Right lobe of liver (tissue), 6 donors: ENCODE measurements around the gene DNAH1. TPM values are rescaled to one million over a fixed set of nuclear protein-coding genes. Genes with fewer than 3 reads are reported as not detected.

Source experiments
- ATAC-seq, 4 donors: fragments of 200-7000 bp; cut with Tn5 transposase; one replicate each; pipeline ENCODE4 v1.9.1; 2020; ENCODE audit warnings: mild to moderate bottlenecking in 4 of 4, moderate library complexity in 4 of 4
- DNase-seq, 3 donors: peaks; one replicate each; pipeline ENCODE4 v3.0.0-alpha.2; 2020
- H3K27ac ChIP-seq, 3 donors: fragments of 200-600 bp; one replicate each; pipeline ENCODE4 v1.8.0; 2022
- H3K27me3 ChIP-seq, 2 donors: fragments of 200-600 bp; one replicate each; pipeline ENCODE4 v1.8.0; 2022
- H3K36me3 ChIP-seq, 4 donors: fragments of 200-600 bp; sonication (generic) in 1 of 4; one replicate each; pipeline versions ENCODE4 v1.5.1 to v1.8.0; 2017 to 2022; ENCODE audit warnings: control low read depth in 1 of 4
- H3K4me1 ChIP-seq, 4 donors: fragments of 200-600 bp; sonication (generic) in 1 of 4; one replicate each; pipeline versions ENCODE4 v1.5.1 to v1.8.0; 2017 to 2022; ENCODE audit warnings: control low read depth in 1 of 4
- H3K4me3 ChIP-seq, 3 donors: fragments of 200-600 bp; one replicate each; pipeline ENCODE4 v1.8.0; 2022
- H3K9me3 ChIP-seq, 4 donors: fragments of 200-600 bp; sonication (generic) in 1 of 4; one replicate each; pipeline versions ENCODE4 v1.5.1 to v1.8.0; 2017 to 2022; ENCODE audit warnings: control low read depth in 1 of 4
- CTCF ChIP-seq, 4 donors: fragments of 200-600 bp in 3 of 4; fragments of 450-650 bp in 1 of 4; IDR thresholded peaks; one replicate each; pipeline versions ENCODE4 v1.5.1 to v1.8.0; 2016 to 2022; ENCODE audit warnings: antibody characterized with exemption in 4 of 4, mild to moderate bottlenecking in 2 of 4
- POLR2A ChIP-seq: fragments of 450-650 bp; IDR thresholded peaks from one replicate; pipeline ENCODE4 v1.6.1; 2017; ENCODE audit warnings: antibody characterized with exemption, mild to moderate bottlenecking
- WGBS: methylation state at CpG from one replicate; pipeline ENCODE4 v1.1.6; 2018; ENCODE audit warnings: low coverage, low lambda C conversion rate; ENCODE audit not compliant: insufficient coverage; ENCODE audit errors: missing lambda C conversion rate; 5-methylcytosine and 5-hydroxymethylcytosine counted together
- intact Hi-C, 2 donors: fragments of 100-400 bp; cut with DNase I; formaldehyde crosslinking; loops; one replicate each; pipeline versions ENCODE4 v1.11.2 to v1.14.1; 2022
- total RNA-seq, 6 experiments: library from RNA; depleted of rRNA in 2 of 6; stranded (reverse); fragments of >200 nt in 2 of 6; fragmentation: NEBNext Ultra II Directional in 3 of 6; extraction: Animal tissue kit (Norgen Biotek cat#: 25700) in 3 of 6; gene quantifications; one replicate each; pipeline versions ENCODE4 v1.1.0 to v1.2.4, GENCODE V29; 2016 to 2023
- donor health status: DM: no; HTN: yes; CAD: no.
- donor health status: DM: no; HTN: no; CAD: no.
- donor health status: DM: no; HTN: no; CAD: no.
- donor health status: DM: no; HTN: yes; CAD: no.
- donor health status: DM: no; HTN: yes; CAD: no.

The DNAH1 gene
- total RNA-seq, 6 experiments from 2014 or later = 1.6 to 11.2 (median 8.1) TPM

- no peak overlapping the region for H3K27ac ChIP-seq
- TF ChIP-seq CTCF (IDR thresholded peaks at IDR 0.05) (peak; percentile 24 to 37 (median 33)), POLR2A (no peak)
- no peak overlapping the region for H3K4me3 ChIP-seq
- peaks cover 0 to 11% (median 0%) of the 10 kb centered on the region in 4 donors for H3K4me1 ChIP-seq
- DNase-seq (peak in 2 of 3 donors; percentile 59 to 67), ATAC-seq (peak; percentile 39 to 62 (median 44))
- WGBS = 0% methylated on average over 6 of the region's 14 CpGs
- H3K36me3 ChIP-seq = no peaks in the 10 kb centered on the region
- intact Hi-C loops = no loop called here
- no peaks in the 10 kb centered on the region for H3K27me3 ChIP-seq
- H3K9me3 ChIP-seq = no peaks in the 10 kb centered on the region
Measured at GRCh38 chr3:52299879-52300611, 16.1 kb upstream of the DNAH1 start.

GRCh38 chr3:52302426-52303145, 13.5 kb upstream of the DNAH1 start:
- Histone ChIP-seq H3K4me1 (peaks cover 0 to 3% (median 0%) of the 10 kb centered on the region in 4 donors), H3K36me3 (no peaks in the 10 kb centered on the region), H3K27ac (no peak overlapping the region), H3K9me3 (no peaks in the 10 kb centered on the region), H3K27me3 (no peaks in the 10 kb centered on the region), H3K4me3 (no peak overlapping the region)
- no peak for ATAC-seq
- TF ChIP-seq POLR2A = no peak
- TF ChIP-seq CTCF (IDR thresholded peaks at IDR 0.05) = no peak
- DNase-seq = no peak
- WGBS = 77% methylated on average over 8 of the region's 12 CpGs
- intact Hi-C loops = no loop called here

GRCh38 chr3:52303811-52304210, 12.3 kb upstream of the DNAH1 start:
- no peak for DNase-seq
- WGBS = 57% methylated on average over 1 of the region's 2 CpGs
- Histone ChIP-seq H3K36me3 (no peaks in the 10 kb centered on the region), H3K9me3 (no peaks in the 10 kb centered on the region), H3K27ac (no peak overlapping the region), H3K27me3 (no peaks in the 10 kb centered on the region), H3K4me3 (no peak overlapping the region), H3K4me1 (peaks cover 0 to 3% (median 0%) of the 10 kb centered on the region in 4 donors)
- ATAC-seq = no peak
- intact Hi-C loops = no loop called here
- TF ChIP-seq POLR2A (no peak), CTCF (IDR thresholded peaks at IDR 0.05) (no peak)

- WGBS = 97% methylated on average over 4 of the region's 5 CpGs
- TF ChIP-seq POLR2A (no peak), CTCF (IDR thresholded peaks at IDR 0.05) (no peak)
- H3K4me1 ChIP-seq = no peaks in the 10 kb centered on the region
- H3K27me3 ChIP-seq = no peaks in the 10 kb centered on the region
- no peak for DNase-seq
- H3K4me3 ChIP-seq = no peak overlapping the region
- intact Hi-C loops = no loop called here
- no peaks in the 10 kb centered on the region for H3K9me3 ChIP-seq
- no peak overlapping the region for H3K27ac ChIP-seq
- no peak for ATAC-seq
- H3K36me3 ChIP-seq = no peaks in the 10 kb centered on the region
Measured at GRCh38 chr3:52305926-52306325, 10.2 kb upstream of the DNAH1 start.
